Omental fat pad (tissue), 4 donors: ENCODE data around the gene FAM111A. TPM values are rescaled to one million over a fixed set of nuclear protein-coding genes. Genes with fewer than 3 reads are reported as not detected.
"Not testable (repeated sequence)": the region's sequence is repeated elsewhere in the genome, so short reads cannot be mapped to it uniquely, and the experiment has no call there.

ENCODE experiments used
- ATAC-seq: fragments of 150-250 bp; one replicate; pipeline ENCODE4 v1.9.1; 2016; ENCODE audit warnings: mild to moderate bottlenecking, moderate library complexity; ENCODE audit not compliant: low FRiP score
- DNase-seq: peaks from one replicate; pipeline ENCODE4 v3.0.0-alpha.2; 2019; ENCODE audit warnings: low spot score
- CTCF ChIP-seq, 3 donors: fragments of 450-650 bp; IDR thresholded peaks; one replicate each; pipeline ENCODE4 v1.5.1; 2016 to 2017; ENCODE audit warnings: antibody characterized with exemption in 3 of 3, mild to moderate bottlenecking in 3 of 3, moderate library complexity in 2 of 3
- total RNA-seq, 4 donors: library from RNA; depleted of rRNA; stranded (reverse); fragments of >200 nt; gene quantifications; one replicate each; pipeline ENCODE4 v1.1.0, GENCODE V29; 2016

Gene FAM111A
- total RNA-seq, 4 donors from 2014 or later = 18.2 to 60.1 (median 31.7) TPM

- TF ChIP-seq CTCF (IDR thresholded peaks at IDR 0.05) = no peak
Measured at GRCh38 chr11:59112494-59112893, 30.2 kb upstream of the FAM111A start.

GRCh38 chr11:59114344-59114743 lies 28.3 kb upstream of the FAM111A start:
- TF ChIP-seq CTCF (IDR thresholded peaks at IDR 0.05) = no peak
- ATAC-seq (no peak), DNase-seq (no peak)

More at GRCh38 chr11:59112494-59112893, 30.2 kb upstream of the FAM111A start:
- ATAC-seq (no peak), DNase-seq (no peak)

GRCh38 chr11:59115553-59115952 lies 27.1 kb upstream of the FAM111A start:
- no peak for TF ChIP-seq CTCF (IDR thresholded peaks at IDR 0.05)
- DNase-seq (no peak), ATAC-seq (no peak)

- no peak for DNase-seq
- no peak for TF ChIP-seq CTCF (IDR thresholded peaks at IDR 0.05)
- ATAC-seq = no peak
Measured at GRCh38 chr11:59117774-59118173, 24.9 kb upstream of the FAM111A start.

- no peak for ATAC-seq
- no peak for TF ChIP-seq CTCF (IDR thresholded peaks at IDR 0.05)
- DNase-seq = no peak
Measured at GRCh38 chr11:59119826-59120225, 22.8 kb upstream of the FAM111A start.

GRCh38 chr11:59135648-59136461 lies 6.8 kb upstream of the FAM111A start:
- DNase-seq = peak; percentile 86
- peak; percentile 91 for ATAC-seq
- TF ChIP-seq CTCF (IDR thresholded peaks at IDR 0.05) = peak in 1 of 3 donors; percentile 51

GRCh38 chr11:59136551-59136950 lies 6.1 kb upstream of the FAM111A start:
- DNase-seq, ATAC-seq: not testable (repeated sequence)
